Fibroblast of skin of abdomen (primary cell): ENCODE results near the gene MAU2.
"Not testable (repeated sequence)": the region's sequence is repeated elsewhere in the genome, so short reads cannot be mapped to it uniquely, and the experiment has no call there.

ENCODE experiments used
- DNase-seq: peaks from one replicate; pipeline ENCODE4 v3.0.0-alpha.2; 2013

Gene MAU2

DNA sequence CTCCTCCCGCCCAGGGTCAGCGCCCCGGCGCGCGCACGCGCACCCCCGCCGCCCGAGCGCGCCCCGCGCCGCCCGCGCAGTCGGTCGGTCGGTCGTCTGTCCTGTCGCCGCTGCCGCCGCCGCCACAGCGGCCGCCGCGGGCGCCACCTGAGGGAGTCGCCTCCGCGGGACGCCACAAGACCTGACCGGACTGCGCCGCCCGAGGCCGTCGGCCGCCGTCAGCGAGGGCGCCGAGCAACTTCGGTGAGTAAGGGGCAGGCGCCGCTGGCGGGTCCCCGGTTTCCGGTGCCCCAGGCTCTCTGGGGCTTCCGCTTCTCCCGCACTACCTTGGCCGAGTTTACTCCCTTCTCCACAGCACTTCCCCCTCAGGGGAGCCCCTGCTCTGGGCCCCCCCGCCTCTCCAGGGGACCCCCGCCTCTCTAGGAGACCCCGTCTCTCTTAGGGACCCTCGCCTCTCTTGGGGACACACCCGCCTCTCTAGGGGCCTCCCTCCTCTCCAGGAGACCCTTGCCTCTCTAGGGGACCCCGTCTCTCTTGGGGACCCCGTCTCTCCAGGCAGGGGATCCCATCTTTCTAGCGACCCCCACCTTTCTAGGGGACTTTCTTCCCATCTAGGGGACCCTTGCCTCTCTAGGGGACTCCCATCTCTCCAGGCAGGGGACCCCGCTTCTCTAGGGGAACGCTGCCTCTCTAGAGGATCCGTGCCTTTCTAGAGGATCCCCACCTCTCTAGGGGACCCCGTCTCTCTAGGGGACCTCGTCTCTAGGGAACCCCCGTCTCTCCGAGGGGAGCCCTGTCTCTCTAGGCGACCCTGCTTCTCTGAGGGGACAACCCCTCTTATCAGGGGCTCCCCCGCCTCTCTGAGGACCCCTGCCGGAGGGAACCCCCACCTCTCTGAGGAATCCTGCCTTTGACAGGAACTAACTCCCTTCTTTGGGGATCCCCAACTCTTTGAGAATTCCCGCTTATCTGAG lies 65.6 kb downstream of the MAU2 start:
- DNase-seq: no peak

- DNase-seq: no peak
These were observed 66.5 kb downstream of the MAU2 start for GRCh38 chr19:19387108-19387507.

- no peak for DNase-seq
These were observed 68.2 kb downstream of the MAU2 start for GRCh38 chr19:19388568-19389555.

- not testable (repeated sequence) for DNase-seq
These were observed 69.1 kb downstream of the MAU2 start for GRCh38 chr19:19389683-19390082.

DNA sequence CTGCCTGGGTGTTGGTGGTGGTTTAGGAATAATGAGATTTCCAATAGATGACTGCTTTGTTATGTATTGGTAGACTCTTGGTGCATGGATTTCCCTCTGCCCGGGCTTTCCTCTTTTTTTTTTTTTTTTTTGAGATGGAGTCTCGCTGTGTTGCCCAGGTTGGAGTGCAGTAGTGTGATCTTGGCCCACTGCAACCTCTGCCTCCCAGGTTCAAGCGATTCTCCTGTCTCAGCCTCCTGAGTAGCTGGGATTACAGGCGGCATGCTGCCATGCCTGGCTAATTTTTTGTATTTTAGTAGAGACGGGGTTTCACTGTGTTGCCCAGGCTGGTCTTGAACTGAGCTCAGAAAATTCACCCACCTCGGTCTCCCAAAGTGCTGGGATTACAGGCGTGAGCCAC lies 73.7 kb downstream of the MAU2 start:
- not testable (repeated sequence) for DNase-seq

- peak; percentile 52 for DNase-seq
These were observed 79.3 kb downstream of the MAU2 start for GRCh38 chr19:19399733-19400433.

DNA sequence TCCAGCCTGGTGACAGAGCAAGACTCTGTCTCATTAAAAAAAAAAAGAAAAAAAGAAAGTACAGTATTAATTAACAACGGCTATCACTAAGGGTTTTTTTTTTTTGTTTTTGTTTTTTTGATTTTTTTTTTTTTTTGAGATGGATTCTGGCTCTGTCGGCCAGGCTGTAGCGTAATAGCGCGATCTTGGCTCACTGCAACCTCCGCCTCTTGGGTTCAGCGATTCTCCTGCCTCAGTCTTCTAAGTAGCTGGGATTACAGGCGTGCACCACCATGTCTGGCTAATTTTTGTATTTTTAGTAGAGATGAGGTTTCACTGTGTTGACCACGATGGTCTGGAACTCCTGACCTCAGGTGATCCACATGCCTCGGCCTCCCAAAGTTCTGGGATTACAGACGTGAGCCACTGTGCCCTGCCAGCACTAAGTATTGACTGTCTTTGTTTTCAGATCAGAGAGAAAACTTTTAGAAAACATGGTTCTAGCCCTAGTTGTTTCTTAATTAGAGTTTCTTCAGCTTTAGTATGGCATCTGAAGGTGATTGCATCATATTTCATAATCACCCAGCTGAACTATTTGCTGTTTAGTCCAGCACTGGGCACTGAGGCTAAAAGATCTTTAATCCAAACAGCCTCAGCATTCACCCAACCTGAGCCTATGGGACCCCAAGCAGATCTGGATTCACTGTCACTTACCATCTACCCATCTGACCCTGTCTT lies 82.2 kb downstream of the MAU2 start:
- no peak for DNase-seq

DNA sequence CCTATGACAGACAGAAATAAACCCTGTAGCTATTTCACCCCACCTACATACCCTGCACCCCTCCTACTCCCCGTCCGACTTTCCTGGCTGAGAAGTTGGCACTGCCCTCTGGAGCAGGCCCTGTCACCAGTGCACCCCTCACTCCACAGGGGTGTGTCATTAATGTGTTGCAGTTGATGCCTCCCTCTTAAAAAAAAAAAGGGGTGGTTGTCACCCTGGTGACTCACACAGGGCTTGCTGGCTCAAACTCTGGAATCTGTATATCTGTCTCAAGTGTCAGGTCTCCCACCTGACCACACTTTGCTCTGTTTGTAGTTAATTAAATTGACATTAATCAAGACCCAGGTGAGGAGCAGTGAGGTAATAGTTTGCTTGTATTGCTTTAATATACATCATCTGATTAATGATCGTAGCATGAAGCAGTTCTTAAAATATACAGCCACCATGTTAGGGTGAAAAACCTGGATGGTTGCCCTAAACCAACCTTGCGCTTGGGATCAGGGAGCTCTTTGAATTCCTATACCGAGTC lies 82.8 kb downstream of the MAU2 start:
- DNase-seq: peak; percentile 33

- DNase-seq: peak; percentile 94
These were observed 84.5 kb downstream of the MAU2 start, which contains the start of gene GATAD2A for GRCh38 chr19:19404879-19405860. Gene GATAD2A, plus strand, starts transcription at chr19:19405675. Its CDS starts 59,671 bp downstream, at chr19:19465346.

DNA sequence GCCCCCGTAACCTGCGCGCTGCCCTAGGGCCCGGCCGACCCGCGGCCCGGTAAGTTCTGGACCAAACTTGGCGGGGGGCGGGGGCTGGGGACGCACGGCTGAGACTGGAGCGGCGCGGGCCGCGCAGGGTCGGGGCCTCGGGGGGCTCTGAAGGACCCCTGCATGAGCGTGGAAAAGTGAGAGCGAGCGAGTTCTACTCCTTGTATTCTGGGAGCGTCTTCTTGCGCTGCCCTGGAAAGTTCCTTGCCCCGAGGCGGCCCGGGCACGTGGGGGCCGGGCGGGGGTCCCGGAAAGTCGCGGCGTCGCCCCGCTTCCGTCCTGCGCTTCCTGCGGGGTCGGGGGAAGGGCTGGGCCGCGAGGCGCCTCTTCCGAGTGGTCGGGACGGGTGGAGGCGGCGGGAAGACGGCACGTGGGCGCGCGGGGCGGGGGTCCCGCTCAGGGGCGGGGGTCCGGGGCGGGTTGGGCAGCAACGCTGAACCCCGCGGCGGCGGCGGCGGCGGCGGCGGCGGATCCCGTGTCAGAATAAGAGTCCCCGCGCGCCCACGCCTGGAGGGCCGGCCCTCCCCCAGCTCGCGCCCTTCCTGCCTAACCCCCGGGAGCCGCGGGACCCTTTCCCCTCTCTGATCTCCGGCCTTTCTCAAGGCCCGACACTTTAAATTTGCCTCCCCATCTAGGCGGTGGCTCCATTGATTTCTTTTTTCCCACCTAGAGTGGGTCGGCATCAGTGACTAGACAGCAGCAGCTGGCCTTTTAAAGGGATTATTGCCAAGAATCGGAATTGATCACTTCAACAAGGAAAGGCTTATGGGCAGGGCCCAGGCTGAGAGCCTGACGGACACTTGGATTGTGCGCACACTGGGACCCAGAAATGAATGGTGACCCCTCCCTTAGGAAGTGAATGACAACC lies 85.6 kb downstream of the MAU2 start:
- peak; percentile 49 for DNase-seq

DNA sequence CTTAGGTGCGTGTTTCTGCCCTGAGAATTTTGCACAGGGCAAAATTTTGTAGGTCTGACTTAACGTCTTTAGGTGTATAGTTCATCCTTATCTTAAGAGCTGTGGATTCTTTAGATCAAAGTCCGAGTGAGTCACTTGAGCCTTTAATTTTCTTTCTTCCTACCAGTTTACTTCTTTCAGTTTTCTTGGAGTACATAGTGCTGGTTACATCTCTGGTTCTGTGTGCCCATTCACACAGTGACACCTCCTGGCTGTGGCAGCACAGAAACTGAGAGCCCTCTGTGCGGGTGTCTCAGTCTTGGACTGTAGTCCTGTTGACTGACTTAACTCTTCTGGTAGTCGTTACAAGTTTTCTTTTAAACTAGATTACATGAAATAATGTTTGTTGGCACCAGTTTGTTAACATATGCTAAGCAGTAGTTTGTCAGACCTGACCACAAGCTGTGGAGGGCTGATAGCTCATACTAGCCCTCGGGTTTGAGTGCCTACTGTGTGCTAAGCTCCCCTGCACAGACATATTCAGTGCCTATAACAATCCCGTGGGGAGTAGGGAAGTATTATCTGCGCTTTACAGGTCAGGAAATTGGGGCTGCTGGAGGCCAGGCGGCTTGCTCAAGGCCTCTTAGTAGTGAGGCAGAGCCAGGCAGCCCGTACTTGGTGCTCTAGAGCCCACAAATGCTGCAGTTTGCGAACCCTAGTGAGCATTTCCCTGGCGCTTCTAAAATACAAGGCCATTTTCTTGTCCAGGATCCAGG lies 86.4 kb downstream of the MAU2 start:
- no peak for DNase-seq

DNA sequence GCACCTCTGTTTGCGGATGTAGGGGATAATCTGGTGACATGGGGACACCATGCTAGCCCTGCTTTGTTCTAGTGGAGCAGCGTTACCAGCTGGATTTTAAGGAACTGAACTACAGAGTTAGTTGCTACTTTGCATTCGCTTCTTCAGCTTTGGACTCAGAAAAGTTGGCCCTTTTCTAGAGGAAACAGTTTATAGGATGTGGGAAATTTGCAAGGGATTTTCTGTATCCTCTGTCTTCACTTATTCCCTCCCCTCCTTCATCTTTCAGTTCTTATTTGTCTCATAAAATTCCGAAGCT lies 87.0 kb downstream of the MAU2 start:
- DNase-seq: no peak
